GM21717 (cell line): Measurements from ENCODE around the gene LRRK2.

ENCODE experiments used
- ATAC-seq: cut with Tn5 transposase; IDR thresholded peaks from one replicate; pipeline ENCODE4 v1.9.1; 2021; ENCODE audit warnings: mild to moderate bottlenecking, moderate library complexity; ENCODE audit not compliant: unreplicated experiment

The LRRK2 gene

GRCh38 chr12:40224439-40225291, at the start of gene LRRK2:
Gene LRRK2 (plus strand): TSS chr12:40224997. CDS start chr12:40225132, 135 bp downstream.
- ATAC-seq, result peak; percentile 51

- ATAC-seq, result no peak
Measured at GRCh38 chr12:40175045-40175444, 49.8 kb upstream of the LRRK2 start.

GRCh38 chr12:40175489-40175888, 49.3 kb upstream of the LRRK2 start:
- no peak for ATAC-seq

GRCh38 chr12:40178701-40179100, 46.1 kb upstream of the LRRK2 start:
- ATAC-seq, result no peak

- ATAC-seq, result no peak
Measured at GRCh38 chr12:40181490-40181889, 43.3 kb upstream of the LRRK2 start.

- ATAC-seq, result no peak
Measured at GRCh38 chr12:40183715-40184114, 41.1 kb upstream of the LRRK2 start.

- ATAC-seq, result no peak
Measured at GRCh38 chr12:40184493-40185302, 40.1 kb upstream of the LRRK2 start.

GRCh38 chr12:40185303-40185693, 39.5 kb upstream of the LRRK2 start:
- ATAC-seq, result no peak

- no peak for ATAC-seq
Measured at GRCh38 chr12:40188558-40189320, 36.1 kb upstream of the LRRK2 start.

GRCh38 chr12:40192704-40193255, 32.0 kb upstream of the LRRK2 start:
- peak; percentile 96 for ATAC-seq

- no peak for ATAC-seq
Measured at GRCh38 chr12:40194846-40195245, 30.0 kb upstream of the LRRK2 start.

GRCh38 chr12:40197590-40197989, 27.2 kb upstream of the LRRK2 start:
- no peak for ATAC-seq

GRCh38 chr12:40198601-40199000, 26.2 kb upstream of the LRRK2 start:
- no peak for ATAC-seq

- no peak for ATAC-seq
Measured at GRCh38 chr12:40202095-40203059, 22.4 kb upstream of the LRRK2 start.

- no peak for ATAC-seq
Measured at GRCh38 chr12:40203060-40203430, 21.8 kb upstream of the LRRK2 start.

- ATAC-seq, result no peak
Measured at GRCh38 chr12:40204337-40204736, 20.5 kb upstream of the LRRK2 start.

- no peak for ATAC-seq
Measured at GRCh38 chr12:40207551-40207950, 17.2 kb upstream of the LRRK2 start.

- peak; percentile 96 for ATAC-seq
Measured at GRCh38 chr12:40208707-40209446, 15.9 kb upstream of the LRRK2 start.

- no peak for ATAC-seq
Measured at GRCh38 chr12:40209886-40210285, 14.9 kb upstream of the LRRK2 start.
